ENCODE measurements around the gene NTSR1.

NTSR1 gene

DNA sequence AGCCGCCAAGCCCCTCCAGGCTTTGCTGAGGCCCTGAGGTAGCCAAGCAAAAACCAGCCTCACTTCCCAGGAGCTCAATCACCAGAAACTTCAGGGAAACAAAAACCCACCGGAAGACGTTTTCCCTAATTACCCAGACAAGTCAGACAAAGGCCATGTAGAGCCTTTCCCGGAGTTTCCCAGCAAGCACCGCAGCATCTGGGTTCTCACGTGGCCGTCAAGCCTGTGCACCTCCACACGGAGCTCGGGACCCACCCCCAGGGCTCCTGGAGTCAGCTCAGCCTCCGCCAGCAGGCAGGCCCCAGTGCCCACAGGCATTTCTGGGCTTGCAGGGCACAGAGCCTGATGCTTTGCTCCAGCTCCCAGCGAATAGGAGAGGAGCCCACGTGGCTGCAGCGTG, 77.5 kb downstream of the NTSR1 start:
- DNase-seq (ENCODE audit: low read depth in 2 of 2): no peak

DNA sequence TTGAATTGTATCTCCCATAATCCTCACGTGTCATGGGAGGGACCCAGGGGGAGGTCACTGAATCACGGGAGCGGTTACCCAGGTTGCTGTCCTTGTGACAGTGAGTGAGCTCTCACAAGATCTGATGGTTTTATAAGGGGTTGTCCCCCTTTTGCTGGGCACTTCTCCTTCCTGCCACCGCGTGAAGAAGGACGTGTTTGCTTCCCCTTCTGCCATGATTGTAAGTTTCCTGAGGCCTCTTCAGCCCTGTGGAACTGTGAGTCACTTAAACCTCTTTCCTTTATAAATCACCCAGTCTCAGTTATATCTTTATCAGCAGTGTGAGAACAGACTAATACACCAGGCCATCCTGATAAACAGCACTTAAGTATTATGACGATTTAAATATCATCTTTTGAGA, 78.7 kb downstream of the NTSR1 start:
- no peak for DNase-seq (ENCODE audit: low read depth in 2 of 2)

DNA sequence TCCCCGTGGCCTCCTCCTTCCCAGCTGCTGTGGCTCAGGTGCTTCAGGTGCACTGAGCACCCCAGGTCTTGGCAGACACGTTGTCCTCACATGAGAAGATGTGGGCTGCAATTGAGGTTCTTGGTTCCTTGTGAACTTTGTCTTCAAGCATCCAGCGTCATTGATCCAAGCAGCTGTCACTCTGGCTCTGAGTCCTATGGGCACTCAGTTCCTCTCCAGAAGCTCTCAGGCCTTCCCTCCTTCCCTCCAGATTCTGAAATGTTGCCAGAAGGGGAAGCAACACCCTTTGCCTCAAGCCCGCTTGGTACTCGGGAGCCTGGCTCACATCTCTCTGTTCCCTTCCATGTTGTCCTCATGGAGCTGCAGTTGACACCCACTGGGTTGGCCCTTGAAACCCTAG, 79.2 kb downstream of the NTSR1 start:
- DNase-seq (ENCODE audit: low read depth in 2 of 2): no peak

DNA sequence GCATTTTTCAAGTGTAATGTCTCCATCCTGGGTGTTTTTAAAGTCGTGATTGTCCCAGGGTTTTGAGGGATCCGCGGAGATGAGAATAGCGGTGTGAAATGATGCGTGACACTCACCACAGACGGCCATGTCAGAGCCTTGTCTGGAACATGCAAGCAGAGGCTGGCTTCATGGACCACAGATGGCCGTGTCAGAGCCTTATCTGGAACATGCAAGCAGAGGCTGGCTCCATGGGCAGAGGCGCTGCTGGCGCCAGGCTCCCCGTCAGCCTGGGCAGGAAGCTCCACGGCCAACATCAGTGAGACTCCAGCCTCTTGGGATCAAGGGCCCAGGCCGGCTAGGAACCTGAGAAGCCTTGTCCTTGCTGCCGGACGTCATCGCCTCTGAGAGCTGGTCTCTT, 80.0 kb downstream of the NTSR1 start:
- DNase-seq (ENCODE audit: low read depth in 2 of 2): no peak

DNA sequence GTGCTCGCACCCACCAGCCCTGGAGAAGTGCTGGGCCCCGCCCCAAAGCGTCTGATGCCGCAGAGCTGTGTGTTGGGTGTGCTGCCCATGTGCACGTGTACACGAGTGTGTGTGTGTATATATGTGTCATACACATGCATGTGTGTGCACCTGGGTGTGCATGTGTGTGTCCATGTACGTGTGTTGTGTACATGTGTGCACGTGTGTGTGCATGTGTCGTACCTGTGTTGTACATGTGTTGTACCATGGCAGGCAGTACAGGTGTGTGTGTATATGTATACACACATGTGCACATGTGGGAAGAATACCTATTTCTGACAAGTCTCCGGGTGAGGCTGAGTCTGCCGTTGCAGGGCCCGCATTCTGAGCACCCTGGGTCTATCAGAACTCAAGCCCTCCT, 81.4 kb downstream of the NTSR1 start:
- DNase-seq (ENCODE audit: low read depth in 2 of 2): no peak

DNA sequence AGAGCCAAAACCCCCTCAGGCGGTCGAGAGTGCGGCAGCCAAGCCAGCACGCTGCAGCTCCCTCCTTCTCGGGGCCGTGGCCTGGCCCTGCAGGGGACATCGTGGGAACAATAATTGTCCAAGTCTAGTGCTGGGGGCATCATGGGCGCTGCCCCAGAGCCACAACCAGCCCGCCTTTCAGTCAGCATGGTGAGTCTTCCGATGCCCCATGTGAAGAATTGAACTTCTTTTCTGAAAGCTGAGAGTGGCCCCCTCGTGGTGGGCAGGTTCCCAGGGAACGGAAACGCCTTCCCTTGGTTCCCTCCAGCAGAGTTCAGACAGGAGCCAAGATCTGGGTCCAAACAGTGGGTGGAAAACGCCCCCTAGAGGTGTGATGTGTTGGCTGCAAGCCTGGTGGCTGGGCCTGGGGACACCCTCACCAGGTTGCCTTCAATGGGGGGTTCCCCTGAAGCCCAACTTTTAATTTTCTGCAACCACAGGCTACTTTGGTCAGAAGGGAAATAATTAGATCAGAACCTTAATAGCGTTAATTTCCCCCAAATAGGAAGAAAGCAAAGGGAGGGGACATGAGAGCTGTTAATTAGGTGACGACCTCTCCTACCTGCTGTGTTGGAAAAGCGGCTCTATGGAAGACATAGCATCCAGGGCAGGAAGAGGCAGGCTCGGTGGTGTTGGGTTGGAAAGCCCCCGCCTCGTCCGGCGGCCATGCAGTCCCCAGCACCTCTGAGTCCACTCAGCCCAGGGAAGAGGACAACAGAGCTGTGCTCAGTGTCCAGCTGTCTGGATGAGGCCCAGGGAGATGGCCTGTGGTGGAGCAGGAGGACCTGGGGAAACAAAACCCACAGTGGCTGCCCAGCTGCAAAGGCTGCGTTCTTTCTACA, 82.9 kb downstream of the NTSR1 start:
- DNase-seq (ENCODE audit: low read depth in 2 of 2): peak; percentile 69 to 75

DNA sequence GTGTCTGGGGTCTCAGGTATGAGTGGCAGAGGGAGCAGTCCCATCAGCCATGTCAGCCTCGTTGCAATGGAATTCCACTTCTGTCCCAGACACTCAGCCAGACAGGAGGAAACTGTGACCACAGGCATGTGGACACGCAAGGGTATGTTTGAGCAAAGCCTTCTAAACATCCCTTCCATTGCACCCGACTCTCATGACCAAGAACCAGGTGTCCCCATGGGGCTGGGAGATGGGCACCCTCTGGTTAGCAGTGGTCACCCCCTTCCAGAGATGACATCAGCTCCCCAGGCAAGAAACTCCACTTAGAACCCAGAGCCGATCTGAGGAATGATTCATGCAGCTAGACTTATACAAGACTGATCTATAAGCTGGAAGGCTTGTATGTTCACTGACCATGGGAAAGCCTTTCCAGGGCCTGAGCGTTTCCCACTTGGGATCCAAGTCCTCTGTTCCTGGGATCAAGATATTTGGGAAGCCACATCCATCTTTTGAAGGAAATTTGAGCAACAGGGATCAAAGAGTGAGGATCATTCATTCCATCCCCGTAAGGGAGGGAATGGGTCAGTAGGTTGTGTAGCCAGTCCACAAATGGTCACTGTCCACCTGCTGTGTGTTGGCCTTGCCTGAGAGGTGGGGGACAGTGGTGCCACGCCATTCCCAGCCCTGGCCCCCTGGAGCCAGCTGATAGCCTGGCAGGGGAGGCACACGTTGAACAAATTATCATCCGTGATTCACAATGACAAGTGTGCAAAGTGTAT, 83.7 kb downstream of the NTSR1 start:
- no peak for DNase-seq (ENCODE audit: low read depth in 2 of 2)

DNA sequence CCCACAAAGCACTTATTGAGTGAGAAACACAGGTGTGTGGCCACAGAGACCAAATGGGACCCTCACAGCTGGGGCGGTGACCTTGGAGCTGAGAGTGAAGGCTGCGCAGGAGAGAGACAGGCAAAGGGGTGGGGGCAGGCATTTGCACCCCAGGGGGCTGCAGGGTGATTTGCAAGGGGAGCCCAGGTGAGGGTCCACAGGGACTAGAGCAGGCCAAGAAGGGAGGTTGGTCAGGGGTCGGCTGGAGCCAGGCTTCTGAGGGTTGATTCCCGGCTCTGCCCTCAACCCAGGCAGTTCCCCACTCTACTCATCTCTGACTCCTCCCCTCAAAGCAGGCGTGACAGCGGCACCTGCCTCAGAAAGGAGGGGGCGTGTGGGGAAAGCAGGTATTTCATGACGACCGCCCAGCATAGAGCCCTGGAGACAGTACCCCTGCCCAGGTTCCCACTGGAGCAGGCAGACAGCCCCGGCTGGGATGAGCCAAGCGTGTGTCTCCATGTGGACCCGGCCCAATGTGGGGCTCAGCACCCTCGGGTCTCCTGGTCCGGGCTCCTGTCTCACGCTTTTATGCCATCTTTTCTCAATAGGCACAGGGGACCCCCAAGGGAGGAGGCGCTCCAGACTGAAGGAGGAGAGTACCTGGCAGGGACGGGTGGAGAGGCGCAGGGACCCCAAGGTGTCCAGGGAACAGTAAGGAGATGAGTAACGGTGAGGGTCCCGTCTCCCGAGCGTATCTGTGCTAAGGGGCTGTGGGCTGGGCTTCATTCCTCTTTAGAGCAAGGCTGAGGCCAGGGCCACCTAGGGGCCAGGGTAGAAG, 84.5 kb downstream of the NTSR1 start:
- no peak for DNase-seq (ENCODE audit: low read depth in 2 of 2)

DNA sequence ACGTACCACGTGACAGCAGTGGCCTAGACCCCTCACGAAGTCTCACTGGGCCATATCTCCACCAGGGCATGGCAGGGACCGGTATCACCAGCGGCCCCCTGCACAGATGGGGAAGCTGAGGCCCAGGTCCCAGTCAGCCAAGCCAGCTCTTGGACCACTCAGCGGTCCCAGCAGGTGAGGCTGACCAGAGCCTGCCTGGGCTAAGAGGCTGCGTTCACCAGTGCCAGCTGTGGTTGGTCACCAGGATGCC, 85.0 kb downstream of the NTSR1 start:
- DNase-seq (ENCODE audit: low read depth in 2 of 2): no peak

DNA sequence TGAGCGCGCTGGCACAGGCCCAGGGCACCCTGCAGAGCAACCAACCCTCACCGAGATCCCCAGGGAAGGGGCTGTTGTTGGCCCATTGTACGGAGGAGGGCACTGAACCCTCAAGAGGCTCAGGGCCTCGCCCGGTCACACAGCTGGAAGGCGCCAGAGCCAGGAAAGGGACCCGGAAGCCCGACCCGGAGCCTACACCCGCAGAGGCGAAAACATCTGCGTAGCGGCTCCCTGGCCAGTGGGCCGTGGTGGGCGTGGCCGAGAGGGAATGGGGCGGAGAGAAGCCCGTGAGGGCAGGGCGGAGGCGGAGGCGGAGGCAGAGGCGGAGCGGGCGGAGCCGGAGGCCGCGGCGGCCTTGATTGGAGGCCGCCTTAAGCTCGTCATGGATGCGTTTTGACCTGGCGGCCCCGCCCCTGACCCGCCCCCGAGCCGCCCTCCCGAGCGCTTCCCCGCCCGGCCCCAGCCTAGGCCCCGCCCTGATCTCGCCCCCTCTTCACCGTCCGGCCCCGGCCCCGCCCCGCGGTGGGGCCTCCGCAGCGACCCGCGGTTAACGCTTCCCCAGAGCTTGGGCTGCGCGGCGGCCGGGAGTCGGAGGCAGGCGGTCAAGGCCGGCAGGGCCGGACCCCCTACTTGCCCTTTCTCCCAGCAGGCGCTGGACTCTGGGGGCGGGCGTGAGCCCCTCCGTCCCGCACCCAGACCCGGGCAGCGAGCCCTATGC, 85.5 kb downstream of the NTSR1 start:
- peak; percentile 85 to 88 for DNase-seq (ENCODE audit: low read depth in 2 of 2)

DNA sequence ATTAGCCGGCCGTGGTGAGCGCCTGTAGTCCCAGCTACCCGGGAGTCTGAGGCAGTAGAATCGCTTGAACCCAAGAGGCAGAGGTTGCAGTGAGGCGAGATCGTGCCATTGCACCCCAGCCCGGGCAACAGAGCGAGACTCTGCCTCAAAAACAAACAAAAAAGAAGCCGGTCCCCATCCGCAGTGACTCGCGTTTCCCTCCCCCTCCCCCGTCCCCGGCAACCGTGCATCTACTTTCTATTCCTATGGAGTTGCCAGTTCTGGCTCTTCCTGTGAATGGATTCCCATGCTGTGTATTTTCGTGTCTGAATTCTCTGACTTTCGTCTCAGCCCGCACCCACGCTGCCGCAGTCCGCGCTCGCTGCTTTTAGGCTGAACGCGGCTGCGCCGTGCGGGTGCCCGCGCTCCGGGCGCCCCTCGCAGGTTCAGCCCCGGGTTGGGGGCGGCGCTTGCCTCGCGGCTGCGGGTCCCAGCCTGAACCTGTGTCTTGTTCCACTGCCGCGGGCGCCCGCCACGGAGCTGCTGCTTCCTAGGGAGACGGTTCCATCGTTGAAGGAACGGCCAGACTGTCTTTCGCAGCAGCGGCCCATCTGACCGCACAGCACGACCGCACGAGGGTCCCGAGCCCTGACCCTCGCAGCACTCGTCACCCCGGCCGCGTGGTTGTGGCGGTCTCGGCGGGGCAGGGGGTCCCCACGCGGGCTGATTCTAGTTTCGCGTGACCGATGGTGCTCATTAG, 86.6 kb downstream of the NTSR1 start:
- DNase-seq (ENCODE audit: low read depth in 2 of 2): no peak

DNA sequence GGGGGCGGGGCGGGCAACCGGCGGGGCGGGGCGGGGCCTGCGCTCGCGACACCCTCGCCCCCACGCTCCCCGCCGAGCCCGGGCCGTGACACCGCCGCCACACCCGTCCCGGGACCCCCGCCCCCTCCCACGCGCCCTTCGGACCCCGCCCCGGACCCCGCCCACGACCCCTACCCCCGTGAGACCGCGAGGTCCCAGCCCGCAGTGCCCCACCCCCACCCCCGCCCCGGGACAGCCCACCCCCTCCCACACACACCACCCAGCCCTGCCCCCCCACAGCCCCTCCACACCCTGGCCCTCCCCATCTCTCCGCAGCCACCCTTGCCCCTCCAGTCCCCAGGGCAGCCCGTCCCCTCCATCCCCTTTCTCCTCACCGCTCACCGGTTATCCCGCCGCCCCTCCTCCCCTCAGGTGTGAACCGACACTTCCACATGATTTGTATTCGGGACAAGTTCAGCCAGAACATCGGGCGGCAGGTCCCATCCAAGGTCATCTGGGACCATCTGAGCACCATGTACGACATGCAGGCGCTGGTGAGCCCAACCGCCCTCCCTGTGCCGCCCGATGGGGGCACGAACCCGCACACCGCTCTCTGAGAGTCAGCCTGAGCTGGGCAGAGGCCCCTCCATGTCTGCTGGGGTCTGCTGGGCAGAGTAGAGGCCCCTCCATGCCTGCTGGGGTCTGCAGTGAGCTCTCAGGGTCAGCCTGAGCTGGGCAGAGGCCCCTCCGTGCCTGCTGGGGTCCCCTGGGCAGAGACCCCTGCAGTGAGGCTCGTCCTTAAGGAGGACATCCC, 88.3 kb downstream of the NTSR1 start:
- DNase-seq (ENCODE audit: low read depth in 2 of 2): no peak

DNA sequence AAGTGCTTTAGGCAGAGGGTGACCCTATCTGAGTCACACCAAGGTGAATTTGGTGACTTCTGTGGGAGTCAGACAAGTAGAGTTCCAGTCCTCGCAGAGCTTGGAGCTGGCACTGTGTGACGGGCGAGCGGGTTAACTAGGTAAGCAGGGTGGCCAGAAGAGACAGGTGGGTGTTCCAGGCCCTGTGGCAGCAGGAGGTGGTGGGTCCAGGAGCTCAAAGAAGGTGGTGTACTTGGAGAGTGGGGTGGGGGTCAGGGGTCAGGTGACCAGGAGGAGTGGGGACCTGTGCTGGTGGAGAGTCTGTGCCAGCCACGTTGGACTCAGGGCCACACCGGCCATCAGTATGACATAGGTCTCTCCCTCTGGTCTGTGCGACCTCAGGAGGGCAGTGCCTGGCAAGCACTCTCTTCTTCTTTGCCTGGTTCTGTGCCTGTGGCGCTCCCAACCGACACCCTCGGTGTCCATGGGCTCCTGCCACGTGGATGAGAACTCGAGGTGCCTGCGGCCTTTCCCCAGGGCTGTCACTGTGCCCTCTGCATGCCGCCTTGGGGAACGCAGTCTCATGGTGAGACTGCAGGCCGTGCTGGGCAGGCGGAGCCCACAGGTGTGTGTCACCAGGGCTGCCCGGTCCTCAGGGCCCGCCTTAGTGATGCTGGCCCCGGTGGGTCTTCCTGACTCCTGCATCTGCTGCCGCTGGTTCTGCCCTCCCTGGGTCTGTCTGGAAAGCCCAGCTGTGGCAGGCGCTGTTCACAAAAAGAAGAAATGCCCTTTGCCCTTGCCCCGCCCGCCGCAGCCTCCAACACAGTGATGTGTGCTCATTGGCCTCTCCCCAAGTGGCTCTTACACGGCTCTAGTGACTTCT, 89.3 kb downstream of the NTSR1 start:
- DNase-seq (ENCODE audit: low read depth in 2 of 2): no peak

DNA sequence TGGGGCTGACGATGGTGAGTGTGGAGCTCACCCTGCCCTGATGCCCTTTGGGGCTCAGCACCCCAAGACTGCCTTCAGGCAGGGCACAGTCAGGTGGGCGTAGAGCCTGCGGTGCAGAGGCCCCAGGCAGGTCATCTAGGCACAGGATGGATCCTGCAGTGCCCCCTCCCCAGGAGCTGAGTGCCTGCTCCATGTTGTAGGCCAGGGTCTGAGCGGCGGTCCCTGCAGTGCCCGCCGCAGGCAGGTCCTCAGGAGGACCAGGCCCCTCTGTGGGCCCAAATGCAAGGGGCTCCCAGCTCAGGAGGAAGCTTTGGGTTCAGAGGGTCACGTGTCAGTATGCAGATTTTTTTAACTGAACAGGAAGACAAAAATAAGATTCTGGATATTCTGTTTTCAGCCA, 90.4 kb downstream of the NTSR1 start:
- DNase-seq (ENCODE audit: low read depth in 2 of 2): no peak

DNA sequence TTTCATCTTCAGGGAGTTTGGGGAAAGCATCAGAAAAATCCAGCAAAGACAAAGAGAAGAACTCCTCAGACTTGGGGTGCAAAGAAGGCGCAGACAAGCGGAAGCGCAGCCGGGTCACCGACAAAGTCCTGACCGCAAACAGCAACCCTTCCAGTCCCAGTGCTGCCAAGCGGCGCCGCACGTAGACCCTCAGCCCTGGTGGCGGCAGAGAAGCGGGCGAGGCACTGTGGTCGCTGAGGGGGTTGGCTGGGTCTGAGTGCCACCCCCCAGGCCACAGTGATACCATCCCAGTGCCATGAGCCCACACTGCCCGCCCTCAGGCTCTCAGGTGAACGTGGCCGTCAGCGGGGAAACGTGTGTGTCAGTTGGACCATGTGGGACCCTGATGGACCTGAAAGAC, 90.8 kb downstream of the NTSR1 start:
- DNase-seq (ENCODE audit: low read depth in 2 of 2): no peak

DNA sequence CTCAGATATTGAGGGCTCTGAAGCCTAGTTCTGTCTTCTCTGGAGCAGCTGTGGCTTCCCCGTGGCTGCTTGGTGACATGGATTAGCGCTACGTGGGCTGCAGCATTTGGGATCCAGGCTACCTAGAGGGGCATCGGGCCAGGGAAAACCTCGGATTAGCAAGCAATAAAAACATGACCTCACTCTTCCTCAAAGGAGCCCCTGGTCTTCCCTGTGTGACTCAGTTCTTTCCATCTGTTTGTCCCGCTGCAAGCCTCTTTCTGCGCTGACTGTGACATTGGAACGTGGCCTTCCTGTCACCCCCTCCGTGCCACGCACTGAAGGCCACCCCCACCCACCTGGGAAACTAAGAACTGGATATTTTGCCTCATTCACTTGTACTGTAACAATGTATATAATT, 91.2 kb downstream of the NTSR1 start:
- no peak for DNase-seq (ENCODE audit: low read depth in 2 of 2)

DNA sequence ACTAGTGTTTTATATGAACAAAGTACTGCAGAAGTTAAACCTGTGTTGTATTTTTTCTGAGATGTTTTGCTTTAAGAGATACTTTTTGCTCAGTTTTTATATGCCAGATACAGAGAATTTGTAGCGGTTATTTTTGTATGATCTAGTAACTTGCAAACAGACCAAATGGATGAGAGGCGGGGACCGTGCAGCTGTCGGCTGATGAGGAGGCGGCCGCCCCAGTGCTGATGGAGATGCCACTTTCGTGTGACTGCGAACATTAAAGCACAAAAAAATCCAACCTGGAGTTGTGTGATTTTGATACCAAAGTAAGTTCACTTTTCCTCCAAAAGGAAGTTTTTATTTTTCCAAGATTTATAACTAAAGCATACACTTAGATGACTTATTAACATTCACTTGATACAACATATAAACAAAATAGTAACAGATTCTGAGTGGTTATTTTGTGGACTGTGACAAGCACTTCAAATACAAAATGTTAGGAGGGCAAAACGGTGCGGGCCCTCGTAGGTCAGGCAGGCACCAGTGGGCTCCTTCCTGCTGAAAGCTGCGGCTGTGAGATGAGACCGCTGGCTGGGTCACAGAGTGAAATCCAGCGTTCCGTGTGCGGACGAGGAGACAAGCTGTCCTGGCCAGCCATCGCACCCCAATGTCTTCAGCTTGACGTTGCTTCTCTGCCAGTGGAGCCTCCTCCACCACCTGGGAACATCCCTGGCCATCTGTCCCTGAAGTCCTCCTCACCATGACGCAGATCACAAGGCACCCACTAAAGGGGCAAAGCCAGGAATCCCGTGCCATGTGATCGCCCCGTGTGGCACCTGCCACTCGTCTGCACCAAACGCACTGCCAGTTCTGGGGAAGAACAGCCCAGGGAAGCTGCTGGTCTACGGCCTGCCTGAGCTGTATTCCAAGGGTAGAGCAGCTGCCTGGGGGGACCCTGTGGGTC, 92.0 kb downstream of the NTSR1 start:
- DNase-seq (ENCODE audit: low read depth in 2 of 2): no peak

DNA sequence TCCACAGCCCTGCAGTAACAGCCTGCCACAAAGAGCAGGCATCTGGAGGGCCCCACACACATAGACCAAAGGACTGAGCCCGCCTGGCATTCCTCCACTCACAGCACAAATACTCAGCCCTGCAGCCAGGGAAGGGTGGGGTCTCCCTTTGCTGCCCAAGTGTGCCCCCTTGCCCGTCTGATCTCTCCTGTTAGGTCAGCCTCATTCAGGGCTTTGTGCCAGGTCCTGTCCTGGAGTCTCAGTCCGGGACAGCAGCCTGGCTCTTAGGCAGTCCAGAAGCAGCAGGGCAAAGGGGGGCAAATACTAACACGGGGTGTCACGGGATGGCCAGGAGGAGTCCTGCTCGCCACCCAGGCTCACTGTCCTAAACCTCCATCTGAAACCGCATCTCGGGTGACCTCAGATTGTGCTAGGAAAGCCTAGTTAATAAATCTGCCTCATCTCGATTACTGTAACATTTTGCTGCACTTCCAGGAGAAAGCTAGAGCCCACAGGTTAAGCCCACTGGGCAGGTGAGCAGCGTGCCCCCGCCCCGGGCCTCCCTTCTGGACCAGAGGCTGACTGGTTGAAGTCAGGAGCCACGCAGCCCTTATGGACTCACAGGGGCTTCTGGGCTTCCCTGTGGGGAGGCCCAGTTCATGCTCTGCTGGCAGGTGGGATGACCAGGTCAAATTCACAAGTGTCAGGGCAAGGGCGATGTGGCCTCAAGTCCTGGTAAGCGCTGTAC, 92.8 kb downstream of the NTSR1 start:
- no peak for DNase-seq (ENCODE audit: low read depth in 2 of 2)

Measured in fibroblast of skin of left biceps (primary cell).